Measurements from ENCODE around the gene LMCD1. TPM values are rescaled to one million over a fixed set of nuclear protein-coding genes. Genes with fewer than 3 reads are reported as not detected.

LMCD1 gene
- total and polyA plus RNA-seq, 2 of the 8 experiments (the other 6 are each of a cell fraction or from before 2014, with no cell fraction given): 12.3 to 26.5 TPM

DNA sequence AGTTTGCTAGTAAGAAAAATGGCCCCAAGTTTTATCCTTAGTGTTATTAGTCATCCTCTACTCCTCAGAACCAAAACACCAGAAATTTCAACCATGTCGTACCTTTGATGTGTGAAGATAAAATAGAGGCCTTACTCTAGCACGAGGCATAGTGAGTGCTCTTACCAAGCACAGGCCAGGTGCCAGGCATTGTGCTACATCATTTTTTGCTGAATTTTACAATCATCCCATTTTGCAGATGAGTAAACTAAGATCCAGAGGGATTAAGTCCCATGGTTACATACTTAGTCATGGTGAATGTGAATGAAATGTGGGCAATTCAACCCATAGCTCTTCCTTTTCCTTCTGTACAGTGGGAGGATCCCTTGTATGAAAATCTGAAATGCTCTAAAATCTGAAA lies 15.2 kb downstream of the LMCD1 start (continued):
- TF ChIP-seq, protein P1, sequence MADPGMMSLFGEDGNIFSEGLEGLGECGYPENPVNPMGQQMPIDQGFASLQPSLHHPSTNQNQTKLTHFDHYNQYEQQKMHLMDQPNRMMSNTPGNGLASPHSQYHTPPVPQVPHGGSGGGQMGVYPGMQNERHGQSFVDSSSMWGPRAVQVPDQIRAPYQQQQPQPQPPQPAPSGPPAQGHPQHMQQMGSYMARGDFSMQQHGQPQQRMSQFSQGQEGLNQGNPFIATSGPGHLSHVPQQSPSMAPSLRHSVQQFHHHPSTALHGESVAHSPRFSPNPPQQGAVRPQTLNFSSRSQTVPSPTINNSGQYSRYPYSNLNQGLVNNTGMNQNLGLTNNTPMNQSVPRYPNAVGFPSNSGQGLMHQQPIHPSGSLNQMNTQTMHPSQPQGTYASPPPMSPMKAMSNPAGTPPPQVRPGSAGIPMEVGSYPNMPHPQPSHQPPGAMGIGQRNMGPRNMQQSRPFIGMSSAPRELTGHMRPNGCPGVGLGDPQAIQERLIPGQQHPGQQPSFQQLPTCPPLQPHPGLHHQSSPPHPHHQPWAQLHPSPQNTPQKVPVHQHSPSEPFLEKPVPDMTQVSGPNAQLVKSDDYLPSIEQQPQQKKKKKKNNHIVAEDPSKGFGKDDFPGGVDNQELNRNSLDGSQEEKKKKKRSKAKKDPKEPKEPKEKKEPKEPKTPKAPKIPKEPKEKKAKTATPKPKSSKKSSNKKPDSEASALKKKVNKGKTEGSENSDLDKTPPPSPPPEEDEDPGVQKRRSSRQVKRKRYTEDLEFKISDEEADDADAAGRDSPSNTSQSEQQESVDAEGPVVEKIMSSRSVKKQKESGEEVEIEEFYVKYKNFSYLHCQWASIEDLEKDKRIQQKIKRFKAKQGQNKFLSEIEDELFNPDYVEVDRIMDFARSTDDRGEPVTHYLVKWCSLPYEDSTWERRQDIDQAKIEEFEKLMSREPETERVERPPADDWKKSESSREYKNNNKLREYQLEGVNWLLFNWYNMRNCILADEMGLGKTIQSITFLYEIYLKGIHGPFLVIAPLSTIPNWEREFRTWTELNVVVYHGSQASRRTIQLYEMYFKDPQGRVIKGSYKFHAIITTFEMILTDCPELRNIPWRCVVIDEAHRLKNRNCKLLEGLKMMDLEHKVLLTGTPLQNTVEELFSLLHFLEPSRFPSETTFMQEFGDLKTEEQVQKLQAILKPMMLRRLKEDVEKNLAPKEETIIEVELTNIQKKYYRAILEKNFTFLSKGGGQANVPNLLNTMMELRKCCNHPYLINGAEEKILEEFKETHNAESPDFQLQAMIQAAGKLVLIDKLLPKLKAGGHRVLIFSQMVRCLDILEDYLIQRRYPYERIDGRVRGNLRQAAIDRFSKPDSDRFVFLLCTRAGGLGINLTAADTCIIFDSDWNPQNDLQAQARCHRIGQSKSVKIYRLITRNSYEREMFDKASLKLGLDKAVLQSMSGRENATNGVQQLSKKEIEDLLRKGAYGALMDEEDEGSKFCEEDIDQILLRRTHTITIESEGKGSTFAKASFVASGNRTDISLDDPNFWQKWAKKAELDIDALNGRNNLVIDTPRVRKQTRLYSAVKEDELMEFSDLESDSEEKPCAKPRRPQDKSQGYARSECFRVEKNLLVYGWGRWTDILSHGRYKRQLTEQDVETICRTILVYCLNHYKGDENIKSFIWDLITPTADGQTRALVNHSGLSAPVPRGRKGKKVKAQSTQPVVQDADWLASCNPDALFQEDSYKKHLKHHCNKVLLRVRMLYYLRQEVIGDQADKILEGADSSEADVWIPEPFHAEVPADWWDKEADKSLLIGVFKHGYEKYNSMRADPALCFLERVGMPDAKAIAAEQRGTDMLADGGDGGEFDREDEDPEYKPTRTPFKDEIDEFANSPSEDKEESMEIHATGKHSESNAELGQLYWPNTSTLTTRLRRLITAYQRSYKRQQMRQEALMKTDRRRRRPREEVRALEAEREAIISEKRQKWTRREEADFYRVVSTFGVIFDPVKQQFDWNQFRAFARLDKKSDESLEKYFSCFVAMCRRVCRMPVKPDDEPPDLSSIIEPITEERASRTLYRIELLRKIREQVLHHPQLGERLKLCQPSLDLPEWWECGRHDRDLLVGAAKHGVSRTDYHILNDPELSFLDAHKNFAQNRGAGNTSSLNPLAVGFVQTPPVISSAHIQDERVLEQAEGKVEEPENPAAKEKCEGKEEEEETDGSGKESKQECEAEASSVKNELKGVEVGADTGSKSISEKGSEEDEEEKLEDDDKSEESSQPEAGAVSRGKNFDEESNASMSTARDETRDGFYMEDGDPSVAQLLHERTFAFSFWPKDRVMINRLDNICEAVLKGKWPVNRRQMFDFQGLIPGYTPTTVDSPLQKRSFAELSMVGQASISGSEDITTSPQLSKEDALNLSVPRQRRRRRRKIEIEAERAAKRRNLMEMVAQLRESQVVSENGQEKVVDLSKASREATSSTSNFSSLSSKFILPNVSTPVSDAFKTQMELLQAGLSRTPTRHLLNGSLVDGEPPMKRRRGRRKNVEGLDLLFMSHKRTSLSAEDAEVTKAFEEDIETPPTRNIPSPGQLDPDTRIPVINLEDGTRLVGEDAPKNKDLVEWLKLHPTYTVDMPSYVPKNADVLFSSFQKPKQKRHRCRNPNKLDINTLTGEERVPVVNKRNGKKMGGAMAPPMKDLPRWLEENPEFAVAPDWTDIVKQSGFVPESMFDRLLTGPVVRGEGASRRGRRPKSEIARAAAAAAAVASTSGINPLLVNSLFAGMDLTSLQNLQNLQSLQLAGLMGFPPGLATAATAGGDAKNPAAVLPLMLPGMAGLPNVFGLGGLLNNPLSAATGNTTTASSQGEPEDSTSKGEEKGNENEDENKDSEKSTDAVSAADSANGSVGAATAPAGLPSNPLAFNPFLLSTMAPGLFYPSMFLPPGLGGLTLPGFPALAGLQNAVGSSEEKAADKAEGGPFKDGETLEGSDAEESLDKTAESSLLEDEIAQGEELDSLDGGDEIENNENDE (IDR thresholded peaks at IDR 0.05; ENCODE audit: insufficient replicate concordance, low read length): no peak
- no peak for TF ChIP-seq CHD1 (IDR thresholded peaks at IDR 0.05; ENCODE audit: low read depth, low read length)
- no peak for TF ChIP-seq SIX5 (IDR thresholded peaks at IDR 0.05; ENCODE audit: low read depth, low read length)
- no peak for TF ChIP-seq JUND (IDR thresholded peaks at IDR 0.05; ENCODE audit: low read length)
- no peak for TF ChIP-seq BRCA1 (IDR thresholded peaks at IDR 0.05; ENCODE audit: low read depth, low read length)
- no peak for TF ChIP-seq SUZ12 (IDR thresholded peaks at IDR 0.05; ENCODE audit: low read length)

Measured in H1 (cell line).